ENCODE data around the gene EPB41L4A.
"Not testable (repeated sequence)": the region's sequence is repeated elsewhere in the genome, so short reads cannot be mapped to it uniquely, and the experiment has no call there.

DNA sequence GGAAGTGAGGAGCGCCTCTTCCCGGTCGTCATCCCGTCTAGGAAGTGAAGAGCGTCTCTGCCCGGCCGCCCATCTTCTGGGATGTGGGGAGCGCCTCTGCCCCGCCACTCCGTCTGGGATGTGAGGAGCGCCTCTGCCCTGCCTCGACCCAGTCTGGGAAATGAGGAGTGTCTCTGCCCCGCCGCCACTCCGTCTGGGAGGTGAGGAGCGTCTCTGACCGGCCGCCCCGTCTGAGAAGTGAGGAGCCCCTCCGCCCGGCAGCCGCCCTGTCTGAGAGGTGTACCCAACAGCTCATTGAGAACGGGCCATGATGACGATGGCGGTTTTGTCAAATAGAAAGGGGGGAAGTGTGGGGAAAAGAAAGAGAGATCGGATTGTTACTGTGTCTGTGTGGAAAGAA, 58.3 kb downstream of the EPB41L4A start:
- not testable (repeated sequence) for TF ChIP-seq ZNF384, TARDBP, SUZ12 (IDR thresholded peaks at IDR 0.05)

All from HEK293T (cell line).